Esophagus muscularis mucosa (tissue), 4 donors: ENCODE data around the gene DMPK.

Experiments
- EP300 ChIP-seq: sonication (generic); formaldehyde crosslinking; IDR thresholded peaks from one replicate; pipeline ENCODE4 v1.6.1; 2017; ENCODE audit warnings: antibody characterized with exemption
- POLR2AphosphoS5 ChIP-seq, 2 donors: sonication (generic); formaldehyde crosslinking; IDR thresholded peaks; one replicate each; pipeline ENCODE4 v1.6.1; 2017; ENCODE audit warnings: antibody characterized with exemption in 2 of 2
- TF ChIP-seq, protein P1 (sequence below), 3 experiments: fragments of 200-600 bp in 2 of 3; fragments of 450-650 bp in 1 of 3; sonication (generic) in 2 of 3; IDR thresholded peaks; one replicate each; pipeline ENCODE4 v1.5.1; 2017 to 2019; ENCODE audit warnings: antibody characterized with exemption in 3 of 3, mild to moderate bottlenecking in 2 of 3, moderate library complexity in 1 of 3

DNA sequence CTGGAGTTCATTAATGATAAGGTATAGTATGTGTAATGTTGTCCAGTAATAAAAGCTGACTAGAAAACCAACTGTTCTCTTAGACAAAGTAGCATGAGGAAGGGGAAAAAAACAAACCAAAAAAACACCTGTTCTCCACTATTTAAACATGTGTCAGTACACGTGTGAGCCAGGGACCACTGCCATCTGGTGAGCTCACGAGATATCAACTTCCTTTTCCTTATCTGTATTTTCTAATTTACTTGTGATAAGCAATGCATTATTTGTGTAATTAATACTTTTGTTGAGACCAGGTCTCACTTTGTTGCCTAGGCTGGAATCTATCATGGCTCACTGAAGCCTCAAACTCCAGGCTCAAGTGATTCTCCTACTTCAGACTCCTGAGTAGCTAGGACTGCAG, 8.9 kb downstream of the DMPK start:
- TF ChIP-seq, protein P1, sequence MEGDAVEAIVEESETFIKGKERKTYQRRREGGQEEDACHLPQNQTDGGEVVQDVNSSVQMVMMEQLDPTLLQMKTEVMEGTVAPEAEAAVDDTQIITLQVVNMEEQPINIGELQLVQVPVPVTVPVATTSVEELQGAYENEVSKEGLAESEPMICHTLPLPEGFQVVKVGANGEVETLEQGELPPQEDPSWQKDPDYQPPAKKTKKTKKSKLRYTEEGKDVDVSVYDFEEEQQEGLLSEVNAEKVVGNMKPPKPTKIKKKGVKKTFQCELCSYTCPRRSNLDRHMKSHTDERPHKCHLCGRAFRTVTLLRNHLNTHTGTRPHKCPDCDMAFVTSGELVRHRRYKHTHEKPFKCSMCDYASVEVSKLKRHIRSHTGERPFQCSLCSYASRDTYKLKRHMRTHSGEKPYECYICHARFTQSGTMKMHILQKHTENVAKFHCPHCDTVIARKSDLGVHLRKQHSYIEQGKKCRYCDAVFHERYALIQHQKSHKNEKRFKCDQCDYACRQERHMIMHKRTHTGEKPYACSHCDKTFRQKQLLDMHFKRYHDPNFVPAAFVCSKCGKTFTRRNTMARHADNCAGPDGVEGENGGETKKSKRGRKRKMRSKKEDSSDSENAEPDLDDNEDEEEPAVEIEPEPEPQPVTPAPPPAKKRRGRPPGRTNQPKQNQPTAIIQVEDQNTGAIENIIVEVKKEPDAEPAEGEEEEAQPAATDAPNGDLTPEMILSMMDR (IDR thresholded peaks at IDR 0.05): no peak
- TF ChIP-seq EP300 (no peak), POLR2AphosphoS5 (IDR thresholded peaks at IDR 0.05) (no peak)
